ENCODE results near the gene PXDN. TPM values are rescaled to one million over a fixed set of nuclear protein-coding genes. Genes with fewer than 3 reads are reported as not detected.
"Not testable (repeated sequence)": the region's sequence is repeated elsewhere in the genome, so short reads cannot be mapped to it uniquely, and the experiment has no call there.

PXDN gene
- total RNA-seq, 1 experiment from 2014 or later: 0.25 TPM

DNA sequence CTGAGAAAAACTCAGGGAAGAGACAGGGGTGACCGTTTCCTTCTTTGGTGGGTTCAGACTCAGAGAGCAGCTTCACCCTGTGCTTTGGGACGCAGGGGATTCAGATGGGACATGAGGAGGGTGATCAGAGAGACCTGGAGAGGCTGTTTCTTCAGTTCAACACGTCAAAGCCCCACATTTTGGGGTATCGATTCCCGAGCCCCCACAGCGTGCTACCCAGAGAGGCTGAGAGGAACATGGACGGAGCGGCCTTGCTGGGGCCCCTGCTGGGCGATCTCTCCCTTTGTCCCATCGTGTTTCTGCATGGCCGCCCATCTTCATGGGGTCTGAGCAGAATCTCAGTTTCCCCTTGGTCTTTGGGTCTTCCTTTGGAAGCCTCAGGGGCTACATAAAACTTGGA is 38.2 kb upstream of the PXDN start:
- POLR2A ChIA-PET: no interaction called here
- Histone ChIP-seq H3K9me3 (no peaks in the 10 kb centered on the region), H3K36me3 (ENCODE audit: control insufficient read depth, insufficient read depth, low read length) (no peaks in the 10 kb centered on the region), H3K4me1 (no peaks in the 10 kb centered on the region), H3K4me3 (ENCODE audit: low read depth, low read length) (no peak overlapping the region), H3K27me3 (replicated peaks; ENCODE audit: control insufficient read depth, insufficient read depth, low read length) (no peaks in the 10 kb centered on the region)
- TF ChIP-seq, protein P1, sequence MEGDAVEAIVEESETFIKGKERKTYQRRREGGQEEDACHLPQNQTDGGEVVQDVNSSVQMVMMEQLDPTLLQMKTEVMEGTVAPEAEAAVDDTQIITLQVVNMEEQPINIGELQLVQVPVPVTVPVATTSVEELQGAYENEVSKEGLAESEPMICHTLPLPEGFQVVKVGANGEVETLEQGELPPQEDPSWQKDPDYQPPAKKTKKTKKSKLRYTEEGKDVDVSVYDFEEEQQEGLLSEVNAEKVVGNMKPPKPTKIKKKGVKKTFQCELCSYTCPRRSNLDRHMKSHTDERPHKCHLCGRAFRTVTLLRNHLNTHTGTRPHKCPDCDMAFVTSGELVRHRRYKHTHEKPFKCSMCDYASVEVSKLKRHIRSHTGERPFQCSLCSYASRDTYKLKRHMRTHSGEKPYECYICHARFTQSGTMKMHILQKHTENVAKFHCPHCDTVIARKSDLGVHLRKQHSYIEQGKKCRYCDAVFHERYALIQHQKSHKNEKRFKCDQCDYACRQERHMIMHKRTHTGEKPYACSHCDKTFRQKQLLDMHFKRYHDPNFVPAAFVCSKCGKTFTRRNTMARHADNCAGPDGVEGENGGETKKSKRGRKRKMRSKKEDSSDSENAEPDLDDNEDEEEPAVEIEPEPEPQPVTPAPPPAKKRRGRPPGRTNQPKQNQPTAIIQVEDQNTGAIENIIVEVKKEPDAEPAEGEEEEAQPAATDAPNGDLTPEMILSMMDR (IDR thresholded peaks at IDR 0.05; ENCODE audit: insufficient read depth in 1 of 2, low read depth in 1 of 2, low read length in 1 of 2, severe bottlenecking in 1 of 2, unreplicated experiment in 1 of 2): no peak
- no peaks in the 10 kb centered on the region for H3K9me3 Mint-ChIP-seq (ENCODE audit: unreplicated experiment)
- no TSS peak for BruUV-seq (replicated peaks)
- CTCF ChIA-PET: no interaction called here
- H3K4me3 Mint-ChIP-seq (ENCODE audit: unreplicated experiment): no peak overlapping the region
- H3K36me3 Mint-ChIP-seq (ENCODE audit: insufficient read depth, unreplicated experiment): no peaks in the 10 kb centered on the region
- no peaks in the 10 kb centered on the region for H3K4me1 Mint-ChIP-seq (ENCODE audit: low read depth, unreplicated experiment)
- peaks cover 3% of the 10 kb centered on the region for H3K27me3 Mint-ChIP-seq (ENCODE audit: insufficient read depth, unreplicated experiment)
- H3K27ac Mint-ChIP-seq (ENCODE audit: unreplicated experiment): no peak overlapping the region
- no peak for DNase-seq
- intact Hi-C loops (cut with micrococcal nuclease; ENCODE audit: unreplicated experiment): no loop called here

DNA sequence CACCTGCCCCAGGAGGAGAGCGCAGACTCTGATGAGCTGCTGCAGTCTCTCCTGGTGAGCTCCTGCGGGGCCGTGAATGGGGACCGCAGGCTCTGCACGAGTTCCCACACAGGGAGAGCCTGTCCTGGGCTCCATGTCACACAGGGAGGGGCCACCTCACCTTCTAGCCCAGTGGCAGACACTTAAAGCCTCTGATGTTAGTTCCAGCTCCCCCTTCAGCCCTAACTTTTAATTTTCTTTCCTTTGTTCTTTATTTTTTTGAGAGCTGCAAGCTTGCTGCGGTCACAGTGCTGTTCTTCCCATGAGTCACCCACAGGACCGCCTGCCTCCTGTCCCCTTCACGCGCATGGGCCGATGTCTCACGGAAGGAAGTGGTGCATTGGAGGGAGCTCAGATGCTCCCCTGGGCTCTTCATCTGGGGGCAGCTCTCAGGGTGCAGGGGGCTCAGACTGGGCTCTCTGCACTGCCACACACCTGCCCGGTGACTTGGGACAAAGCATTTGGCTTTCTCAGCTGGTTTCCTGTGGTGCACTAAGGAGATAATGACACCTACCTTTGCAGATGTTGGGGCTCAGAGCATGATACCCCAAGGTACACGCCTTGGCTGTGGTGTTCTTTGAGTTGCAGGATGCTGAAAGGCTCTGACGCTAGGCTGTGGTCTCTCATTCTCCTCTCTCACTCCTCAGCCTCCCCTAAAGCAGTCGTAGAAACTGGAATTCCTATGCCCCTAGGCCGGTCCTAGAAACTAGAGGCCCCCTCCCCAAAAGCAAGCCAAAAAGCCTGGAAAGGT is 37.2 kb upstream of the PXDN start:
- Mint-ChIP-seq H3K36me3 (ENCODE audit: insufficient read depth, unreplicated experiment) (no peaks in the 10 kb centered on the region), H3K27ac (ENCODE audit: unreplicated experiment) (no peak overlapping the region), H3K4me3 (ENCODE audit: unreplicated experiment) (no peak overlapping the region), H3K9me3 (ENCODE audit: unreplicated experiment) (no peaks in the 10 kb centered on the region), H3K4me1 (ENCODE audit: low read depth, unreplicated experiment) (no peaks in the 10 kb centered on the region), H3K27me3 (ENCODE audit: insufficient read depth, unreplicated experiment) (no peaks in the 10 kb centered on the region)
- no peak for DNase-seq
- H3K27me3 ChIP-seq (replicated peaks; ENCODE audit: control insufficient read depth, insufficient read depth, low read length): no peaks in the 10 kb centered on the region
- BruUV-seq (replicated peaks): no TSS peak
- H3K4me3 ChIP-seq (ENCODE audit: low read depth, low read length): no peak overlapping the region
- H3K4me1 ChIP-seq: no peaks in the 10 kb centered on the region
- POLR2A ChIA-PET: no interaction called here
- no peaks in the 10 kb centered on the region for H3K36me3 ChIP-seq (ENCODE audit: control insufficient read depth, insufficient read depth, low read length)
- TF ChIP-seq, protein P1 (IDR thresholded peaks at IDR 0.05; ENCODE audit: insufficient read depth in 1 of 2, low read depth in 1 of 2, low read length in 1 of 2, severe bottlenecking in 1 of 2, unreplicated experiment in 1 of 2): no peak
- CTCF ChIA-PET: no interaction called here
- intact Hi-C loops (cut with micrococcal nuclease; ENCODE audit: unreplicated experiment): no loop called here
- H3K9me3 ChIP-seq: no peaks in the 10 kb centered on the region

DNA sequence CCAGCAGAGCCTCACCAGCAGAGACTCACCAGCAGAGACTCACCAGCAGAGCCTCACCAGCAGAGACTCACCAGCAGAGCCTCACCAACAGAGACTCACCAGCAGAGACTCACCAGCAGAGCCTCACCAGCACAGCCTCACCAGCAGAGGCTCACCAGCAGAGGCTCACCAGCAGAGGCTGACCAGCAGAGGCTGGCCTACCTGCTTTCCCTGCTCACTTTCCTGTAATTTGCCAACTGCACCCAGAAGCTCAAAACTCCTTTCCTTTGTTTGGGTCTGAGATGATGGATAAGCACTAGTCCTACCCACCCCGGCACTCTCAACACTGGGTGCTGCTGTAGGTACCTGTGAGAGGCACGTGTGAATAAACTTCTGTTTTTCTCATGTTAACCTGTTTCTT is 36.4 kb upstream of the PXDN start:
- H3K27ac Mint-ChIP-seq (ENCODE audit: unreplicated experiment): no peak overlapping the region
- POLR2A ChIA-PET: no interaction called here

DNA sequence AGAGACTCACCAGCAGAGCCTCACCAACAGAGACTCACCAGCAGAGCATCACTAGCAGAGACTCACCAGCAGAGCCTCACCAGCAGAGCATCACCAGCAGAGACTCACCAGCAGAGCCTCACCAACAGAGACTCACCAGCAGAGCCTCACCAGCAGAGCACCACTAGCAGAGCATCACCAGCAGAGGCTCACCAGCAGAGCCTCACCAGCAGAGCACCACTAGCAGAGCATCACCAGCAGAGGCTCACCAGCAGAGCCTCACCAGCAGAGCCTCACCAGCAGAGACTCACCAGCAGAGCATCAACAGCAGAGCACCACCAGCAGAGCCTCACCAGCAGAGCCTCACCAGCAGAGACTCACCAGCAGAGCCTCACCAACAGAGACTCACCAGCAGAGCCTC is 35.7 kb upstream of the PXDN start:
- H3K36me3 Mint-ChIP-seq (ENCODE audit: insufficient read depth, unreplicated experiment); H3K27me3 Mint-ChIP-seq (ENCODE audit: insufficient read depth, unreplicated experiment); H3K4me3 Mint-ChIP-seq (ENCODE audit: unreplicated experiment); H3K4me3 ChIP-seq (ENCODE audit: low read depth, low read length); BruUV-seq (replicated peaks); H3K4me1 Mint-ChIP-seq (ENCODE audit: low read depth, unreplicated experiment); H3K9me3 ChIP-seq; H3K27ac Mint-ChIP-seq (ENCODE audit: unreplicated experiment); H3K36me3 ChIP-seq (ENCODE audit: control insufficient read depth, insufficient read depth, low read length); intact Hi-C loops (cut with micrococcal nuclease; ENCODE audit: unreplicated experiment); H3K4me1 ChIP-seq; DNase-seq; POLR2A ChIA-PET; CTCF ChIA-PET; H3K27me3 ChIP-seq (replicated peaks; ENCODE audit: control insufficient read depth, insufficient read depth, low read length); H3K9me3 Mint-ChIP-seq (ENCODE audit: unreplicated experiment): not testable (repeated sequence)

More for the DNA sequence above, 36.4 kb upstream of the PXDN start:
- no peaks in the 10 kb centered on the region for H3K9me3 ChIP-seq
- Mint-ChIP-seq H3K4me3 (ENCODE audit: unreplicated experiment) (no peak overlapping the region), H3K9me3 (ENCODE audit: unreplicated experiment) (no peaks in the 10 kb centered on the region), H3K27me3 (ENCODE audit: insufficient read depth, unreplicated experiment) (no peaks in the 10 kb centered on the region), H3K4me1 (ENCODE audit: low read depth, unreplicated experiment) (no peaks in the 10 kb centered on the region), H3K36me3 (ENCODE audit: insufficient read depth, unreplicated experiment) (no peaks in the 10 kb centered on the region)
- no peaks in the 10 kb centered on the region for H3K36me3 ChIP-seq (ENCODE audit: control insufficient read depth, insufficient read depth, low read length)
- TF ChIP-seq, protein P1 (IDR thresholded peaks at IDR 0.05; ENCODE audit: insufficient read depth in 1 of 2, low read depth in 1 of 2, low read length in 1 of 2, severe bottlenecking in 1 of 2, unreplicated experiment in 1 of 2): no peak
- no TSS peak for BruUV-seq (replicated peaks)
- H3K27me3 ChIP-seq (replicated peaks; ENCODE audit: control insufficient read depth, insufficient read depth, low read length): no peaks in the 10 kb centered on the region
- CTCF ChIA-PET: no interaction called here
- H3K4me1 ChIP-seq: peaks cover 6% of the 10 kb centered on the region
- DNase-seq: no peak
- intact Hi-C loops (cut with micrococcal nuclease; ENCODE audit: unreplicated experiment): no loop called here
- H3K4me3 ChIP-seq (ENCODE audit: low read depth, low read length): no peak overlapping the region
